Measurements from ENCODE around the gene ENTR1.

Gene ENTR1

GRCh38 chr9:136365775-136366222 is 44.6 kb downstream of the ENTR1 start:
- TF ChIP-seq ZBTB7A (IDR thresholded peaks at IDR 0.05; ENCODE audit: low read depth) (0 out of 2 replicates have a peak, but pooled peaks have one; percentile 21), CREB1 (IDR thresholded peaks at IDR 0.05; ENCODE audit: low read depth) (no peak)

- no peak for TF ChIP-seq CEBPB (IDR thresholded peaks at IDR 0.05)
- no peak for TF ChIP-seq MAX (IDR thresholded peaks at IDR 0.05)
- TF ChIP-seq NFIC (IDR thresholded peaks at IDR 0.05), result peak; percentile 43; the same call in 1 of the 2 replicates
- TF ChIP-seq TEAD4 (IDR thresholded peaks at IDR 0.05), result no peak
Observed at GRCh38 chr9:136364942-136365774, 45.3 kb downstream of the ENTR1 start.

GRCh38 chr9:136363949-136364748 is 46.3 kb downstream of the ENTR1 start:
- TF ChIP-seq TCF12 (IDR thresholded peaks at IDR 0.05; ENCODE audit: low read depth) (no peak), RAD21 (IDR thresholded peaks at IDR 0.05; ENCODE audit: low read depth) (no peak), FOXM1 (IDR thresholded peaks at IDR 0.05; ENCODE audit: borderline replicate concordance, low read depth) (no peak), ZBTB7A (IDR thresholded peaks at IDR 0.05; ENCODE audit: low read depth) (no peak), REST (IDR thresholded peaks at IDR 0.05; ENCODE audit: low read depth) (no peak), NFIC (IDR thresholded peaks at IDR 0.05) (no peak), TEAD4 (IDR thresholded peaks at IDR 0.05) (no peak), CREB1 (IDR thresholded peaks at IDR 0.05; ENCODE audit: low read depth) (no peak), USF1 (IDR thresholded peaks at IDR 0.05) (no peak), EP300 (IDR thresholded peaks at IDR 0.05; ENCODE audit: borderline replicate concordance) (no peak)

- TF ChIP-seq RAD21 (IDR thresholded peaks at IDR 0.05; ENCODE audit: low read depth), result peak; percentile 45; the same call in 1 of the 2 replicates
- peak; percentile 96 for TF ChIP-seq YY1 (IDR thresholded peaks at IDR 0.05; ENCODE audit: low read depth)
- TF ChIP-seq USF1 (IDR thresholded peaks at IDR 0.05), result peak; percentile 64
- TF ChIP-seq MAX (IDR thresholded peaks at IDR 0.05), result peak; percentile 100
- TF ChIP-seq NFIC (IDR thresholded peaks at IDR 0.05), result no peak
- TF ChIP-seq REST (IDR thresholded peaks at IDR 0.05; ENCODE audit: low read depth), result no peak
- TF ChIP-seq EGR1 (IDR thresholded peaks at IDR 0.05), result peak; percentile 79; the same call in 1 of the 2 replicates
- TF ChIP-seq TAF1 (IDR thresholded peaks at IDR 0.05; ENCODE audit: low read depth), result peak; percentile 67
- peak; percentile 45; the same call in 1 of the 2 replicates for TF ChIP-seq TCF12 (IDR thresholded peaks at IDR 0.05; ENCODE audit: low read depth)
Observed at GRCh38 chr9:136363106-136363948, 47.1 kb downstream of the ENTR1 start, which contains the start of gene DNLZ. TSS of gene DNLZ (minus strand) at chr9:136363744. CDS start at chr9:136363714, 30 bp downstream.

GRCh38 chr9:136362450-136362784 is 48.0 kb downstream of the ENTR1 start:
- TF ChIP-seq TCF12 (IDR thresholded peaks at IDR 0.05; ENCODE audit: low read depth) (no peak), REST (IDR thresholded peaks at IDR 0.05; ENCODE audit: low read depth) (no peak), CREB1 (IDR thresholded peaks at IDR 0.05; ENCODE audit: low read depth) (no peak), RAD21 (IDR thresholded peaks at IDR 0.05; ENCODE audit: low read depth) (no peak), USF1 (IDR thresholded peaks at IDR 0.05) (no peak), TEAD4 (IDR thresholded peaks at IDR 0.05) (no peak), EGR1 (IDR thresholded peaks at IDR 0.05) (no peak), FOXM1 (IDR thresholded peaks at IDR 0.05; ENCODE audit: borderline replicate concordance, low read depth) (no peak), YY1 (IDR thresholded peaks at IDR 0.05; ENCODE audit: low read depth) (no peak), ZBTB7A (IDR thresholded peaks at IDR 0.05; ENCODE audit: low read depth) (no peak), CEBPB (IDR thresholded peaks at IDR 0.05) (no peak), TAF1 (IDR thresholded peaks at IDR 0.05; ENCODE audit: low read depth) (no peak)

Measured in Ishikawa (cell line).